Activated T-cell treated with anti-CD3 and anti-CD28 coated beads, Interleukin-2, amount 50 U/mL, for 24 hours (primary cell): ENCODE data around the gene TMEM135.
"Not testable (repeated sequence)": the region's sequence is repeated elsewhere in the genome, so short reads cannot be mapped to it uniquely, and the experiment has no call there.

Experiments used
- DNase-seq: peaks from one replicate; pipeline ENCODE4 v3.0.0-alpha.2; 2020
- H3K27ac Mint-ChIP-seq: 2 replicates; pipeline ENCODE4 v1.8.0; 2020; ENCODE audit warnings: mild to moderate bottlenecking, mixed read lengths
- H3K27me3 Mint-ChIP-seq: 2 replicates; pipeline ENCODE4 v1.8.0; 2020; ENCODE audit warnings: mixed read lengths
- H3K36me3 Mint-ChIP-seq: 2 replicates; pipeline ENCODE4 v1.8.0; 2020; ENCODE audit warnings: low read depth, mixed read lengths
- H3K4me1 Mint-ChIP-seq: 2 replicates; pipeline ENCODE4 v1.8.0; 2020; ENCODE audit warnings: low read depth, mixed read lengths
- H3K4me3 Mint-ChIP-seq: 2 replicates; pipeline ENCODE4 v1.8.0; 2020; ENCODE audit warnings: mild to moderate bottlenecking, moderate library complexity, mixed read lengths
- H3K9me3 Mint-ChIP-seq: 2 replicates; pipeline ENCODE4 v1.8.0; 2020; ENCODE audit warnings: mixed read lengths

Gene TMEM135

GRCh38 chr11:87081358-87081757, 43.6 kb downstream of the TMEM135 start:
- no peaks in the 10 kb centered on the region for H3K27me3 Mint-ChIP-seq

GRCh38 chr11:87082590-87082989, 44.9 kb downstream of the TMEM135 start:
- no peak for DNase-seq
- Mint-ChIP-seq H3K9me3 (no peaks in the 10 kb centered on the region), H3K36me3 (peaks cover 29% of the 10 kb centered on the region), H3K4me3 (no peak overlapping the region), H3K4me1 (peaks cover 25% of the 10 kb centered on the region), H3K27me3 (no peaks in the 10 kb centered on the region), H3K27ac (no peak overlapping the region)

More at GRCh38 chr11:87081358-87081757, 43.6 kb downstream of the TMEM135 start:
- H3K9me3 Mint-ChIP-seq, result no peaks in the 10 kb centered on the region
- H3K4me1 Mint-ChIP-seq, result peaks cover 25% of the 10 kb centered on the region
- peak overlapping the region; percentile 74 for H3K4me3 Mint-ChIP-seq
- peaks cover 30% of the 10 kb centered on the region for H3K36me3 Mint-ChIP-seq
- no peak for DNase-seq
- peak overlapping the region; percentile 89 for H3K27ac Mint-ChIP-seq

GRCh38 chr11:87083029-87083428, 45.3 kb downstream of the TMEM135 start:
- H3K4me3 Mint-ChIP-seq, result no peak overlapping the region
- peaks cover 28% of the 10 kb centered on the region for H3K36me3 Mint-ChIP-seq
- peak overlapping the region; percentile 15 for H3K27ac Mint-ChIP-seq
- no peaks in the 10 kb centered on the region for H3K27me3 Mint-ChIP-seq
- H3K4me1 Mint-ChIP-seq, result peaks cover 25% of the 10 kb centered on the region
- H3K9me3 Mint-ChIP-seq, result no peaks in the 10 kb centered on the region
- DNase-seq, result no peak

GRCh38 chr11:87092159-87092558, 54.4 kb downstream of the TMEM135 start:
- Mint-ChIP-seq H3K4me3 (no peak overlapping the region), H3K36me3 (peaks cover 61% of the 10 kb centered on the region), H3K27ac (no peak overlapping the region), H3K4me1 (no peaks in the 10 kb centered on the region), H3K27me3 (no peaks in the 10 kb centered on the region), H3K9me3 (peaks cover 15% of the 10 kb centered on the region)
- DNase-seq, result no peak

- peaks cover 3% of the 10 kb centered on the region for H3K4me1 Mint-ChIP-seq
- no peak for DNase-seq
- H3K27me3 Mint-ChIP-seq, result no peaks in the 10 kb centered on the region
- H3K9me3 Mint-ChIP-seq, result peaks cover 15% of the 10 kb centered on the region
- H3K36me3 Mint-ChIP-seq, result peaks cover 58% of the 10 kb centered on the region
- H3K27ac Mint-ChIP-seq, result no peak overlapping the region
- H3K4me3 Mint-ChIP-seq, result no peak overlapping the region
These were observed 54.8 kb downstream of the TMEM135 start for GRCh38 chr11:87092567-87092966.

GRCh38 chr11:87097582-87097981, 59.8 kb downstream of the TMEM135 start:
- Mint-ChIP-seq H3K27ac (no peak overlapping the region), H3K4me1 (peaks cover 8% of the 10 kb centered on the region), H3K4me3 (no peak overlapping the region), H3K36me3 (peaks cover 42% of the 10 kb centered on the region), H3K27me3 (no peaks in the 10 kb centered on the region), H3K9me3 (peaks cover 2% of the 10 kb centered on the region)
- no peak for DNase-seq

GRCh38 chr11:87101956-87102580, 64.3 kb downstream of the TMEM135 start:
- Mint-ChIP-seq H3K9me3 (peaks cover 4% of the 10 kb centered on the region), H3K27me3 (no peaks in the 10 kb centered on the region), H3K36me3 (peaks cover 29% of the 10 kb centered on the region), H3K27ac (no peak overlapping the region), H3K4me3 (no peak overlapping the region), H3K4me1 (peaks cover 8% of the 10 kb centered on the region)
- no peak for DNase-seq

- not testable (repeated sequence) for H3K4me1 Mint-ChIP-seq, H3K9me3 Mint-ChIP-seq
These were observed 68.1 kb downstream of the TMEM135 start for GRCh38 chr11:87105826-87106225.

GRCh38 chr11:87107379-87107778, 69.6 kb downstream of the TMEM135 start:
- H3K27me3 Mint-ChIP-seq, H3K4me1 Mint-ChIP-seq, DNase-seq, H3K4me3 Mint-ChIP-seq, H3K9me3 Mint-ChIP-seq, H3K27ac Mint-ChIP-seq: not testable (repeated sequence)
- H3K36me3 Mint-ChIP-seq, result peaks cover 27% of the 10 kb centered on the region

More at GRCh38 chr11:87105826-87106225, 68.1 kb downstream of the TMEM135 start:
- not testable (repeated sequence) for H3K27ac Mint-ChIP-seq, H3K27me3 Mint-ChIP-seq, DNase-seq, H3K4me3 Mint-ChIP-seq
- peaks cover 29% of the 10 kb centered on the region for H3K36me3 Mint-ChIP-seq

GRCh38 chr11:87110443-87111131, 72.9 kb downstream of the TMEM135 start:
- Mint-ChIP-seq H3K27ac (peak overlapping the region; percentile 30), H3K9me3 (peaks cover 4% of the 10 kb centered on the region), H3K36me3 (peaks cover 15% of the 10 kb centered on the region), H3K4me1 (peaks cover 9% of the 10 kb centered on the region), H3K4me3 (no peak overlapping the region), H3K27me3 (no peaks in the 10 kb centered on the region)
- DNase-seq, result no peak

GRCh38 chr11:87114093-87114492, 76.4 kb downstream of the TMEM135 start:
- H3K27me3 Mint-ChIP-seq, result no peaks in the 10 kb centered on the region
- peaks cover 9% of the 10 kb centered on the region for H3K4me1 Mint-ChIP-seq
- peaks cover 1% of the 10 kb centered on the region for H3K9me3 Mint-ChIP-seq
- no peak for DNase-seq
- H3K36me3 Mint-ChIP-seq, result peaks cover 2% of the 10 kb centered on the region
- H3K4me3 Mint-ChIP-seq, result no peak overlapping the region
- no peak overlapping the region for H3K27ac Mint-ChIP-seq

GRCh38 chr11:87116185-87116584, 78.5 kb downstream of the TMEM135 start:
- Mint-ChIP-seq H3K9me3 (peaks cover 2% of the 10 kb centered on the region), H3K4me1 (peaks cover 7% of the 10 kb centered on the region), H3K27ac (no peak overlapping the region), H3K4me3 (no peak overlapping the region), H3K27me3 (no peaks in the 10 kb centered on the region), H3K36me3 (no peaks in the 10 kb centered on the region)
- DNase-seq, result no peak

GRCh38 chr11:87120937-87121336, 83.2 kb downstream of the TMEM135 start:
- H3K27ac Mint-ChIP-seq, result no peak overlapping the region
- H3K36me3 Mint-ChIP-seq, result peaks cover 2% of the 10 kb centered on the region
- no peak overlapping the region for H3K4me3 Mint-ChIP-seq
- H3K27me3 Mint-ChIP-seq, result no peaks in the 10 kb centered on the region
- H3K4me1 Mint-ChIP-seq, result peaks cover 7% of the 10 kb centered on the region
- no peak for DNase-seq
- peaks cover 2% of the 10 kb centered on the region for H3K9me3 Mint-ChIP-seq

- Mint-ChIP-seq H3K4me1 (peaks cover 5% of the 10 kb centered on the region), H3K4me3 (no peak overlapping the region), H3K36me3 (peaks cover 2% of the 10 kb centered on the region), H3K9me3 (peaks cover 2% of the 10 kb centered on the region), H3K27me3 (no peaks in the 10 kb centered on the region), H3K27ac (no peak overlapping the region)
- DNase-seq, result no peak
These were observed 85.1 kb downstream of the TMEM135 start for GRCh38 chr11:87122852-87123251.

GRCh38 chr11:87125257-87125656, 87.5 kb downstream of the TMEM135 start:
- Mint-ChIP-seq H3K4me3 (no peak overlapping the region), H3K36me3 (peaks cover 2% of the 10 kb centered on the region), H3K4me1 (no peaks in the 10 kb centered on the region), H3K27ac (no peak overlapping the region), H3K27me3 (no peaks in the 10 kb centered on the region), H3K9me3 (no peaks in the 10 kb centered on the region)
- no peak for DNase-seq
